ENCODE measurements around the gene PLCB3. TPM values are rescaled to one million over a fixed set of nuclear protein-coding genes. Genes with fewer than 3 reads are reported as not detected.

The PLCB3 gene
- total RNA-seq, 1 donor from 2014 or later: 48.7 TPM

DNA sequence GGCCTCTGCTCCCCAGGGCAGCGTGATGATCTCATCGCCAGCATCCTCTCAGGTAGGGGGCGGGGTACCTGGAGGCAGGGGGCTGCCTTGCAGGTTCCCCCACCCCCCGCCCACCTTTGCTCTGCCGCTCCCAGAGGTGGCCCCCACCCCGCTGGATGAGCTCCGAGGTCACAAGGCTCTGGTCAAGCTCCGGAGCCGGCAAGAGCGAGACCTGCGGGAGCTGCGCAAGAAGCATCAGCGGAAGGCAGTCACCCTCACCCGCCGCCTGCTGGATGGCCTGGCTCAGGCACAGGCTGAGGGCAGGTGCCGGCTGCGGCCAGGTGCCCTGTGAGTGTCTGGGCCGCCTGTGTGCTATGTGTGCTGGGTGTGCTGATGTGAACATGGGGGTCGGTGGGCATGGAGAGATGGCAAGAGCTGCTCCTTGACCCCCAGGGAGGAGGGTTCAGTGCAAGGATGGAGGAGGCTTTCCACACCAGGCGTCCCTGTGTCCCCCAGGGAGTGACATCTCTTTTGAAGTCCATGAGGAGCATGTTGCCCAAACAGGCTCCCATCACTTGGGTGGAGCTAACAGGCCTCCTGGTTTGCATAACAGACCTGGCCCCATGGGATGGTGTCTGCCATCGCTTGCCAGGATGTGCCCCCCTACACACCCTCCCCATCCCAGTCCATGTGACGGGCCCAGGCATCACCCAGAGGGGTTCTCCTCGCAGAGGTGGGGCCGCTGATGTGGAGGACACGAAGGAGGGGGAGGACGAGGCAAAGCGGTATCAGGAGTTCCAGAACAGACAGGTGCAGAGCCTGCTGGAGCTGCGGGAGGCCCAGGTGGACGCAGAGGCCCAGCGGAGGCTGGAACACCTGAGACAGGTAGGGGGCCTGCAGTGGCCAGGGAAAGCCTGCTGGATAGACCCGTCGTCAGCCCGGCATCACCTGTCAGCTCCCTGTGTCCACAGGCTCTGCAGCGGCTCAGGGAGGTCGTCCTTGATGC lies 14.1 kb downstream of the PLCB3 start:
- H3K9me3 Mint-ChIP-seq (ENCODE audit: unreplicated experiment): no peaks in the 10 kb centered on the region
- TF ChIP-seq, protein P1, sequence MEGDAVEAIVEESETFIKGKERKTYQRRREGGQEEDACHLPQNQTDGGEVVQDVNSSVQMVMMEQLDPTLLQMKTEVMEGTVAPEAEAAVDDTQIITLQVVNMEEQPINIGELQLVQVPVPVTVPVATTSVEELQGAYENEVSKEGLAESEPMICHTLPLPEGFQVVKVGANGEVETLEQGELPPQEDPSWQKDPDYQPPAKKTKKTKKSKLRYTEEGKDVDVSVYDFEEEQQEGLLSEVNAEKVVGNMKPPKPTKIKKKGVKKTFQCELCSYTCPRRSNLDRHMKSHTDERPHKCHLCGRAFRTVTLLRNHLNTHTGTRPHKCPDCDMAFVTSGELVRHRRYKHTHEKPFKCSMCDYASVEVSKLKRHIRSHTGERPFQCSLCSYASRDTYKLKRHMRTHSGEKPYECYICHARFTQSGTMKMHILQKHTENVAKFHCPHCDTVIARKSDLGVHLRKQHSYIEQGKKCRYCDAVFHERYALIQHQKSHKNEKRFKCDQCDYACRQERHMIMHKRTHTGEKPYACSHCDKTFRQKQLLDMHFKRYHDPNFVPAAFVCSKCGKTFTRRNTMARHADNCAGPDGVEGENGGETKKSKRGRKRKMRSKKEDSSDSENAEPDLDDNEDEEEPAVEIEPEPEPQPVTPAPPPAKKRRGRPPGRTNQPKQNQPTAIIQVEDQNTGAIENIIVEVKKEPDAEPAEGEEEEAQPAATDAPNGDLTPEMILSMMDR (IDR thresholded peaks at IDR 0.05; ENCODE audit: insufficient read depth, low read depth, low read length): no peak
- no peak for TF ChIP-seq EZH2 (IDR thresholded peaks at IDR 0.05; ENCODE audit: insufficient read depth, low read length)
- peaks cover 19% of the 10 kb centered on the region for H3K4me1 Mint-ChIP-seq (ENCODE audit: low read depth, unreplicated experiment)
- Histone ChIP-seq H3K27me3 (ENCODE audit: insufficient read depth, low read length) (no peaks in the 10 kb centered on the region), H3K79me2 (ENCODE audit: insufficient read depth, low read length) (no peaks in the 10 kb centered on the region), H3K9me3 (ENCODE audit: insufficient read depth, low read depth, low read length) (no peaks in the 10 kb centered on the region), H3K27ac (ENCODE audit: low read depth, low read length) (no peak overlapping the region), H3K4me3 (ENCODE audit: insufficient read depth, low read depth, low read length) (no peak overlapping the region), H3K4me2 (ENCODE audit: low read length) (no peak overlapping the region), H3K4me1 (ENCODE audit: insufficient read depth, low read length) (peaks cover 33% of the 10 kb centered on the region), H2AFZ (ENCODE audit: low read depth, low read length) (no peak overlapping the region), H4K20me1 (ENCODE audit: insufficient read depth, low read length) (peaks cover 22% of the 10 kb centered on the region), H3K36me3 (ENCODE audit: insufficient read depth, low read length) (peaks cover 11% of the 10 kb centered on the region), H3K9ac (ENCODE audit: low read length) (no peak overlapping the region)
- no peak overlapping the region for H3K4me3 Mint-ChIP-seq (ENCODE audit: unreplicated experiment)
- H3K27me3 Mint-ChIP-seq (ENCODE audit: low read depth, unreplicated experiment): no peaks in the 10 kb centered on the region
- DNase-seq (ENCODE audit: low read depth): no peak
- H3K27ac Mint-ChIP-seq (ENCODE audit: unreplicated experiment): no peak overlapping the region
- no peak for FAIRE-seq
- H3K36me3 Mint-ChIP-seq (ENCODE audit: low read depth, unreplicated experiment): peaks cover 11% of the 10 kb centered on the region

DNA sequence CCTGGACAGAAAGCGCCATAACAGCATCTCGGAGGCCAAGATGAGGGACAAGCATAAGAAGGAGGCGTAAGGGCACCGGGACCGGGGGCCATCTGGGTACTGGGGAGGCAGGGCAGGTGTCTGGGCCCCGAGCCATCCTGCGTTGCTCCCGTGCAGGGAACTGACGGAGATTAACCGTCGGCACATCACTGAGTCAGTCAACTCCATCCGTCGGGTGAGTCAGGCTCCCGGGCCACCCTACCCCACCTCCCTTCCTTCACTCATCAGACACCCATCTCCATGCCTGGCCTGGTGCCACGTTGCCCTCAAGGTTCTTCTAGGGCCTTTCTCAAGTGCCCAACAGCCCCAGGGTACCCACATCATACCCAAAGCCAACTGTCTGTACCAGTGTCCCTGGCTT lies 15.0 kb downstream of the PLCB3 start:
- Histone ChIP-seq H3K9ac (ENCODE audit: low read length) (no peak overlapping the region), H3K4me2 (ENCODE audit: low read length) (no peak overlapping the region), H3K27me3 (ENCODE audit: insufficient read depth, low read length) (no peaks in the 10 kb centered on the region), H3K9me3 (ENCODE audit: insufficient read depth, low read depth, low read length) (no peaks in the 10 kb centered on the region), H3K36me3 (ENCODE audit: insufficient read depth, low read length) (peaks cover 11% of the 10 kb centered on the region), H4K20me1 (ENCODE audit: insufficient read depth, low read length) (peaks cover 22% of the 10 kb centered on the region), H2AFZ (ENCODE audit: low read depth, low read length) (no peak overlapping the region), H3K27ac (ENCODE audit: low read depth, low read length) (no peak overlapping the region), H3K4me3 (ENCODE audit: insufficient read depth, low read depth, low read length) (no peak overlapping the region), H3K4me1 (ENCODE audit: insufficient read depth, low read length) (peaks cover 37% of the 10 kb centered on the region), H3K79me2 (ENCODE audit: insufficient read depth, low read length) (no peaks in the 10 kb centered on the region)
- Mint-ChIP-seq H3K9me3 (ENCODE audit: unreplicated experiment) (no peaks in the 10 kb centered on the region), H3K36me3 (ENCODE audit: low read depth, unreplicated experiment) (peaks cover 8% of the 10 kb centered on the region), H3K27me3 (ENCODE audit: low read depth, unreplicated experiment) (no peaks in the 10 kb centered on the region), H3K4me3 (ENCODE audit: unreplicated experiment) (no peak overlapping the region), H3K4me1 (ENCODE audit: low read depth, unreplicated experiment) (peaks cover 19% of the 10 kb centered on the region), H3K27ac (ENCODE audit: unreplicated experiment) (no peak overlapping the region)
- FAIRE-seq (no peak), DNase-seq (ENCODE audit: low read depth) (no peak)
- no peak for TF ChIP-seq EZH2 (IDR thresholded peaks at IDR 0.05; ENCODE audit: insufficient read depth, low read length)
- TF ChIP-seq, protein P1 (IDR thresholded peaks at IDR 0.05; ENCODE audit: insufficient read depth, low read depth, low read length): no peak

Data from astrocyte (in vitro differentiated cells and primary cell).